CD8-positive, alpha-beta memory T cell (primary cell): ENCODE data around the gene WNT7A. TPM values are rescaled to one million over a fixed set of nuclear protein-coding genes. Genes with fewer than 3 reads are reported as not detected.

Source experiments
- CTCF ChIA-PET: fragments of 350-600 bp; sonication (Branson Sonifier 250); formaldehyde crosslinking; loops from one replicate; lab custom pipeline; 2021; ENCODE audit warnings: antibody characterized with exemption; lab: Charles Lee
- POLR2A ChIA-PET: fragments of 350-600 bp; sonication (Branson Sonifier 250); formaldehyde crosslinking; loops from one replicate; lab custom pipeline; 2021; ENCODE audit warnings: antibody characterized with exemption; lab: Charles Lee
- DNase-seq, 5 donors: peaks; one replicate each; pipeline versions ENCODE4 v3.0.0 to v3.0.0-alpha.2; 2020 to 2022; ENCODE audit warnings: mixed read lengths in 1 of 5
- H3K27ac ChIP-seq: one replicate; pipeline ENCODE4 v1.7.0; 2013; ENCODE audit warnings: low read depth, mild to moderate bottlenecking, low read length, moderate library complexity
- H3K27me3 ChIP-seq: 2 replicates; pipeline ENCODE4 v1.7.0; 2013; ENCODE audit warnings: low read length, mild to moderate bottlenecking; ENCODE audit not compliant: insufficient read depth, poor library complexity, severe bottlenecking
- H3K36me3 ChIP-seq: 2 replicates; pipeline ENCODE4 v1.7.0; 2013; ENCODE audit warnings: mild to moderate bottlenecking, low read length, moderate library complexity; ENCODE audit not compliant: insufficient read depth
- H3K4me1 ChIP-seq: 2 replicates; pipeline ENCODE4 v1.7.0; 2013; ENCODE audit warnings: mild to moderate bottlenecking, low read length, moderate library complexity; ENCODE audit not compliant: insufficient read depth
- H3K4me3 ChIP-seq: 2 replicates; pipeline ENCODE4 v1.7.0; 2013; ENCODE audit warnings: mild to moderate bottlenecking, low read length
- H3K9me3 ChIP-seq: 2 replicates; pipeline ENCODE4 v1.7.0; 2013; ENCODE audit warnings: mild to moderate bottlenecking, low read length
- H3K27ac Mint-ChIP-seq, 8 donors: one replicate each; pipeline ENCODE4 v1.8.0; 2020 to 2021; ENCODE audit warnings: mixed read lengths in 8 of 8, mild to moderate bottlenecking in 6 of 8, inconsistent platforms in 3 of 8, moderate library complexity in 3 of 8
- H3K27me3 Mint-ChIP-seq, 2 donors: one replicate each; pipeline ENCODE4 v1.8.0; 2020 to 2021; ENCODE audit warnings: mixed read lengths in 2 of 2, mild to moderate bottlenecking in 1 of 2, moderate library complexity in 1 of 2
- H3K36me3 Mint-ChIP-seq, 3 donors: one replicate each; pipeline ENCODE4 v1.8.0; 2020 to 2021; ENCODE audit warnings: mixed read lengths in 3 of 3, inconsistent platforms in 1 of 3, mild to moderate bottlenecking in 1 of 3
- H3K4me1 Mint-ChIP-seq, 3 donors: one replicate each; pipeline ENCODE4 v1.8.0; 2020 to 2021; ENCODE audit warnings: mixed read lengths in 3 of 3, inconsistent platforms in 1 of 3, mild to moderate bottlenecking in 1 of 3
- H3K4me3 Mint-ChIP-seq, 7 donors: one replicate each; pipeline ENCODE4 v1.8.0; 2020 to 2021; ENCODE audit warnings: mixed read lengths in 7 of 7, mild to moderate bottlenecking in 6 of 7, moderate library complexity in 4 of 7, inconsistent platforms in 2 of 7
- H3K9me3 Mint-ChIP-seq, 5 donors: one replicate each; pipeline ENCODE4 v1.8.0; 2020 to 2022; ENCODE audit warnings: mixed read lengths in 5 of 5, mild to moderate bottlenecking in 3 of 5, moderate library complexity in 2 of 5, inconsistent platforms in 1 of 5
- polyA plus RNA-seq: library from polyadenylated mRNA; unstranded; fragments of 300-500 nt; fragmentation: Illumina TruSeq; gene quantifications from one replicate; pipeline ENCODE4 v1.2.3, GENCODE V29; 2021
- total RNA-seq, 2 experiments: library from RNA; stranded (reverse); gene quantifications; one replicate each; pipeline ENCODE4 v1.2.3, GENCODE V29; 2021

Gene WNT7A
- total and polyA plus RNA-seq, 3 experiments from 2014 or later: 0.31 to 1.5 (median 0.38) TPM

- Histone ChIP-seq H3K9me3 (no peaks in the 10 kb centered on the region), H3K4me1 (peaks cover 31% of the 10 kb centered on the region), H3K27ac (no peak overlapping the region), H3K36me3 (no peaks in the 10 kb centered on the region), H3K27me3 (no peaks in the 10 kb centered on the region), H3K4me3 (peak overlapping the region; percentile 1)
- H3K36me3 Mint-ChIP-seq: peaks cover 0 to 5% (median 2%) of the 10 kb centered on the region in 3 donors
- H3K27ac Mint-ChIP-seq: peak overlapping the region; percentile 70 to 92 (median 80)
- peaks cover 34 to 37% (median 36%) of the 10 kb centered on the region in 3 donors for H3K4me1 Mint-ChIP-seq
- no peaks in the 10 kb centered on the region for H3K9me3 Mint-ChIP-seq
- ChIA-PET CTCF (interaction anchor here (0.9 to 16.5 kb wide), 3 partner anchors 11 to 395 kb away, joined by 4 to 315 read pairs (median 46); partner anchors contain the start of gene WNT7A), POLR2A (interaction anchor here (0.6 to 1.5 kb wide), 3 partner anchors 11 to 446 kb away, joined by 3 to 10 read pairs (median 5); partner anchors contain the start of genes LSM3, WNT7A and XPC)
- no peak for DNase-seq
- H3K4me3 Mint-ChIP-seq: peak overlapping the region in 6 of 7 donors; percentile 48 to 82 (median 61)
- H3K27me3 Mint-ChIP-seq: peaks cover 0 to 1% of the 10 kb centered on the region in 2 donors
Observed at GRCh38 chr3:13891017-13891392, 11.1 kb upstream of the WNT7A start.

- Histone ChIP-seq H3K9me3 (no peaks in the 10 kb centered on the region), H3K4me3 (peak overlapping the region; percentile 2), H3K36me3 (no peaks in the 10 kb centered on the region), H3K27me3 (no peaks in the 10 kb centered on the region), H3K4me1 (peaks cover 31% of the 10 kb centered on the region), H3K27ac (no peak overlapping the region)
- peaks cover 0 to 2% (median under 1%) of the 10 kb centered on the region in 3 donors for H3K36me3 Mint-ChIP-seq
- H3K27ac Mint-ChIP-seq: peak overlapping the region; percentile 70 to 92 (median 80)
- ChIA-PET CTCF (interaction anchor here (0.9 to 16.5 kb wide), 3 partner anchors 10 to 394 kb away, joined by 4 to 315 read pairs (median 46); partner anchors contain the start of gene WNT7A), POLR2A (interaction anchor here (1.0 to 1.5 kb wide), 2 partner anchors 10 to 288 kb away, joined by 3 to 10 read pairs; partner anchors contain the start of genes LSM3, WNT7A and XPC)
- DNase-seq: peak in 4 of 5 donors; percentile 26 to 67 (median 56)
- no peaks in the 10 kb centered on the region for H3K9me3 Mint-ChIP-seq
- peaks cover 0 to 1% of the 10 kb centered on the region in 2 donors for H3K27me3 Mint-ChIP-seq
- peaks cover 32 to 33% (median 32%) of the 10 kb centered on the region in 3 donors for H3K4me1 Mint-ChIP-seq
- peak overlapping the region in 6 of 7 donors; percentile 48 to 82 (median 61) for H3K4me3 Mint-ChIP-seq
Observed at GRCh38 chr3:13890377-13891016, 10.6 kb upstream of the WNT7A start.

- Mint-ChIP-seq H3K27ac (no peak overlapping the region), H3K9me3 (no peaks in the 10 kb centered on the region), H3K4me3 (no peak overlapping the region), H3K27me3 (peaks cover 3 to 12% of the 10 kb centered on the region in 2 donors), H3K36me3 (peaks cover 0 to under 1% (median 0%) of the 10 kb centered on the region in 3 donors), H3K4me1 (peaks cover 22 to 28% (median 25%) of the 10 kb centered on the region in 3 donors)
- POLR2A ChIA-PET: no interaction called here
- CTCF ChIA-PET: interaction anchor here (6.4 to 16.5 kb wide), 2 partner anchors 8 to 235 kb away, joined by 46 to 315 read pairs; partner anchors contain the start of gene WNT7A
- H3K27ac ChIP-seq: no peak overlapping the region
- no peaks in the 10 kb centered on the region for H3K27me3 ChIP-seq
- H3K36me3 ChIP-seq: no peaks in the 10 kb centered on the region
- H3K4me3 ChIP-seq: no peak overlapping the region
- peaks cover 27% of the 10 kb centered on the region for H3K4me1 ChIP-seq
- DNase-seq: no peak
- no peaks in the 10 kb centered on the region for H3K9me3 ChIP-seq
Observed at GRCh38 chr3:13888576-13888975, 8.7 kb upstream of the WNT7A start.

- ChIA-PET CTCF (interaction anchor here (16.5 kb wide), 1 partner anchor 234 kb away, joined by 315 read pairs; no protein-coding TSS in a partner anchor), POLR2A (no interaction called here)
- Mint-ChIP-seq H3K36me3 (no peaks in the 10 kb centered on the region), H3K9me3 (no peaks in the 10 kb centered on the region), H3K27ac (peak overlapping the region in 1 of 8 donors; percentile 18), H3K4me3 (no peak overlapping the region), H3K4me1 (peaks cover 22 to 28% (median 25%) of the 10 kb centered on the region in 3 donors), H3K27me3 (peaks cover 10 to 21% of the 10 kb centered on the region in 2 donors)
- H3K36me3 ChIP-seq: no peaks in the 10 kb centered on the region
- no peaks in the 10 kb centered on the region for H3K9me3 ChIP-seq
- no peak for DNase-seq
- H3K27ac ChIP-seq: no peak overlapping the region
- H3K27me3 ChIP-seq: peaks cover 4% of the 10 kb centered on the region
- peaks cover 27% of the 10 kb centered on the region for H3K4me1 ChIP-seq
- no peak overlapping the region for H3K4me3 ChIP-seq
Observed at GRCh38 chr3:13887495-13888300, 7.8 kb upstream of the WNT7A start.

GRCh38 chr3:13886593-13887129 is 6.8 kb upstream of the WNT7A start:
- peaks cover 0 to 3% (median 0%) of the 10 kb centered on the region in 3 donors for H3K36me3 Mint-ChIP-seq
- H3K27me3 ChIP-seq: peaks cover 11% of the 10 kb centered on the region
- H3K27ac Mint-ChIP-seq: peak overlapping the region in 1 of 8 donors; percentile 73
- peaks cover 19 to 27% (median 23%) of the 10 kb centered on the region in 3 donors for H3K4me1 Mint-ChIP-seq
- ChIA-PET CTCF (interaction anchor here (0.6 to 16.5 kb wide), 4 partner anchors 9 to 794 kb away, joined by 3 to 315 read pairs (median 14); no protein-coding TSS in a partner anchor), POLR2A (no interaction called here)
- no peaks in the 10 kb centered on the region for H3K9me3 ChIP-seq
- H3K4me3 Mint-ChIP-seq: no peak overlapping the region
- peaks cover 22% of the 10 kb centered on the region for H3K4me1 ChIP-seq
- H3K27ac ChIP-seq: no peak overlapping the region
- no peak overlapping the region for H3K4me3 ChIP-seq
- H3K36me3 ChIP-seq: no peaks in the 10 kb centered on the region
- H3K9me3 Mint-ChIP-seq: no peaks in the 10 kb centered on the region
- peaks cover 17 to 31% of the 10 kb centered on the region in 2 donors for H3K27me3 Mint-ChIP-seq
- DNase-seq: no peak

GRCh38 chr3:13885704-13886010 is 5.8 kb upstream of the WNT7A start:
- no peak overlapping the region for H3K27ac ChIP-seq
- H3K27me3 ChIP-seq: peaks cover 20% of the 10 kb centered on the region
- no peak for DNase-seq
- ChIA-PET CTCF (interaction anchor here (0.8 to 16.5 kb wide), 8 partner anchors 10 to 793 kb away, joined by 3 to 315 read pairs (median 4); no protein-coding TSS in a partner anchor), POLR2A (no interaction called here)
- H3K27me3 Mint-ChIP-seq: peaks cover 22 to 39% of the 10 kb centered on the region in 2 donors
- no peaks in the 10 kb centered on the region for H3K9me3 ChIP-seq
- peaks cover 17% of the 10 kb centered on the region for H3K4me1 ChIP-seq
- H3K36me3 ChIP-seq: no peaks in the 10 kb centered on the region
- H3K36me3 Mint-ChIP-seq: peaks cover 0 to 4% (median 0%) of the 10 kb centered on the region in 3 donors
- no peaks in the 10 kb centered on the region for H3K9me3 Mint-ChIP-seq
- H3K4me3 Mint-ChIP-seq: peak overlapping the region in 1 of 7 donors; percentile 20
- no peak overlapping the region for H3K4me3 ChIP-seq
- H3K27ac Mint-ChIP-seq: no peak overlapping the region
- H3K4me1 Mint-ChIP-seq: peaks cover 10 to 16% (median 13%) of the 10 kb centered on the region in 3 donors

- Mint-ChIP-seq H3K36me3 (peaks cover 0 to 4% (median 0%) of the 10 kb centered on the region in 3 donors), H3K27ac (no peak overlapping the region), H3K9me3 (no peaks in the 10 kb centered on the region), H3K4me1 (peaks cover 6 to 11% (median 7%) of the 10 kb centered on the region in 3 donors), H3K4me3 (peak overlapping the region in 1 of 7 donors; percentile 20), H3K27me3 (peaks cover 22 to 39% of the 10 kb centered on the region in 2 donors)
- DNase-seq: peak; percentile 51 to 77 (median 59)
- Histone ChIP-seq H3K36me3 (no peaks in the 10 kb centered on the region), H3K4me1 (peaks cover 13% of the 10 kb centered on the region), H3K9me3 (no peaks in the 10 kb centered on the region), H3K4me3 (no peak overlapping the region), H3K27me3 (peaks cover 20% of the 10 kb centered on the region), H3K27ac (no peak overlapping the region)
- ChIA-PET POLR2A (no interaction called here), CTCF (interaction anchor here (0.6 to 16.5 kb wide), 13 partner anchors 10 to 793 kb away, joined by 3 to 315 read pairs (median 4); no protein-coding TSS in a partner anchor)
Observed at GRCh38 chr3:13884851-13885703, 5.2 kb upstream of the WNT7A start.
